GM11168 (cell line): ENCODE measurements around the gene MGLL.
"Not testable (repeated sequence)": the region's sequence is repeated elsewhere in the genome, so short reads cannot be mapped to it uniquely, and the experiment has no call there.

Experiments
- in situ Hi-C: fragments of 300-500 bp; cut with MboI; formaldehyde crosslinking; loops from one replicate; pipeline ENCODE4 v1.12.0; 2022; ENCODE audit warnings: low sequenced_read_pairs; ENCODE audit not compliant: unreplicated experiment

MGLL gene

DNA sequence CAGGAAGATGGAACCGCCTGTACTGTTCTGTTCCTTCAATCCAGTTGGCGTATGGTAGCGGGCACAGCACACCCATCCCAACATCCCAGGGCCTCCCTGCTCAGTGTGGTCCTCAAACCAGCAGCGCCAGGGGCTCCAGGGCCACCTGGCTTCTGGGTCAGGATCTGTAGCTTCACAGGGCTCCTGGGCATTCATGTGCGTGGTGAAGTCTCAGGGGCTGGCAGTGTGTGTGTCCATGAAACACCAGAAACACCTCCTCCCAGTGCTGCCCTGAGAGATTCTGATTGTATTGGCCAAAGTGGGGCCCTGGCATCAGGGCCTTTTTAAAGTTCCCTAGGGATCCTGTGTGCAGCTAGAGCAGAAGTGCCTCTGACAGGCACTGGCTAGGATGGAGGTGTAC lies 107.4 kb downstream of the MGLL start:
- in situ Hi-C loops, result no loop called here

- in situ Hi-C loops, result no loop called here
Observed at GRCh38 chr3:127714125-127714571, 108.2 kb downstream of the MGLL start.

DNA sequence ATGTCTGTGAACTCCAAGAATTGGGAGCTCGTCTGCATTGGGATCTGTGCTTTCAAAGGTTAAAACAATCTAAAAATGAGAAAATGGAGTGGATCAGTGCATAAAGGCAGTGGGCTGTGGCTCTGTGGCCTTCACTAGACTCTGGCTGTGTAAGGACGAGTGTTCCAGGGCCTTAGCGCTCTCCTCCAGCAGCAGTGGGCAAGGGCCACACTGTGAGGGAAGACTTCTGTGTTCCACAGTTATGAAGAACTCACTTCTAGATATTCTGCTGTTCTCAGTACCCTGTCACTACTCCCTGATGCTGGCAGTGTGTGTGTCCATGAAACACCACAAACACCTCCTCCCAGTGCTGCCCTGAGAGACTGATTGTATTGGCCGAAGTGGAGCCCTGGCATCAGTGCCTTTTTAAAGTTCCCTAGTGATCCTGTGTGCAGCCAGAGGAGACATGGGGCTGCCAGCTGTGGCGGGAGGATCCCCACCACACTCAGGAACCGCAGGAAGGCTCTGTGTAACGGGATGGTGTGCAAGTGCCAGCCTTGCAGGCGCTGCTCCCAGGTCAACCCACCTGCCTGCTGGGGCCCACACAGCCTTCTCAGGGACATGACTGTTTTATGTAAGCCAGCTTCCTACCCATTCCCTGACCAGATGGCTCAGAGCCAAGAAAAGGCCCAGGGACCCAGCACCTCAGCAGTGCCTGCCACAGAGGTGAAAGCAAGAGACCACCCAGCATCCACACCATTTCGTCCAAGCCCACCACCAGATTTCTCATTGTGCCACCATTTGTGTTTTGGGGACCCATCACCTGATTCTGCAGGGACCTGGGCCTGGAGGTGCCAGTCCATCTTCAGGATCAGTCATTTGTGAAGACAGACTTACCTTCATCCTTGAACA lies 109.2 kb downstream of the MGLL start:
- in situ Hi-C loops, result no loop called here

DNA sequence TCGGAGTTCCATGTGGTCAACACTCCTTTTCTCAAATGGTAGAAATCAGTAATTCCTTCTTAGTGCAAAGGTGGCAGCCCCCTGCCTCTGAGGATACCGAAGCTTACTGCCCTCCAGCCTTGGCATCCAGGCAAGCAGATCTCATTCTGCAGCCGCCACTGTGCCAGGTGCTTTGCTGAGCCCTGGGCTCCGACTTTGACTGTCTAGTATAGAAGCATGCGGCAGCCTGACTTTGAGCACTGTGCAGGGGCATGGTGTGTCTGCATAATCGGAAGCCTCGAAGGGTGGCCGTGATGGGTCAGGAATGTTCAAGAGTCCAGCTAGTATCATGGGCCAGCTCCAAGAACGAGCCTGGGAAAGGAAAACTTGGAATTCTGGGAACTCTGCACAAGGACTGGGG lies 109.9 kb downstream of the MGLL start:
- in situ Hi-C loops, result no loop called here

DNA sequence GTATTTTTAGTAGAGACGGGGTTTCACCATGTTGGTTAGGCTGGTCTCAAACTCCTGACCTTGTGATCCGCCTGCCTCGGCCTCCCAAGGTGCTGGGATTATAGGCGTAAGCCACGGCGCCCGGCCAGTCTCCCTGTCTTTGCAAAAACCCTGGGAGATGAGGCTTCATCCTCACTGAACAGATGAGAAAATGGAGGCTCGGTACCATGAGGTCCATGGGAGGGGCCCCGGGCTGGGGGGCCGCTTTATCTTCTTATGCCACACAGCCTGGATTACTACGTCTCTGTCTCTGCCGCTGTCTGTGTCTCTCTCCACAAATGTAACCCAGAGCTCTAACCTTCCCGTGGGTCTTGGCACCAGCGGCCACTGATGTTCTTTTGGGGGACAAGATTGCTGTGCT lies 110.4 kb downstream of the MGLL start:
- in situ Hi-C loops, result no loop called here

- in situ Hi-C loops, result no loop called here
Observed at GRCh38 chr3:127711021-127711695, 111.2 kb downstream of the MGLL start.

DNA sequence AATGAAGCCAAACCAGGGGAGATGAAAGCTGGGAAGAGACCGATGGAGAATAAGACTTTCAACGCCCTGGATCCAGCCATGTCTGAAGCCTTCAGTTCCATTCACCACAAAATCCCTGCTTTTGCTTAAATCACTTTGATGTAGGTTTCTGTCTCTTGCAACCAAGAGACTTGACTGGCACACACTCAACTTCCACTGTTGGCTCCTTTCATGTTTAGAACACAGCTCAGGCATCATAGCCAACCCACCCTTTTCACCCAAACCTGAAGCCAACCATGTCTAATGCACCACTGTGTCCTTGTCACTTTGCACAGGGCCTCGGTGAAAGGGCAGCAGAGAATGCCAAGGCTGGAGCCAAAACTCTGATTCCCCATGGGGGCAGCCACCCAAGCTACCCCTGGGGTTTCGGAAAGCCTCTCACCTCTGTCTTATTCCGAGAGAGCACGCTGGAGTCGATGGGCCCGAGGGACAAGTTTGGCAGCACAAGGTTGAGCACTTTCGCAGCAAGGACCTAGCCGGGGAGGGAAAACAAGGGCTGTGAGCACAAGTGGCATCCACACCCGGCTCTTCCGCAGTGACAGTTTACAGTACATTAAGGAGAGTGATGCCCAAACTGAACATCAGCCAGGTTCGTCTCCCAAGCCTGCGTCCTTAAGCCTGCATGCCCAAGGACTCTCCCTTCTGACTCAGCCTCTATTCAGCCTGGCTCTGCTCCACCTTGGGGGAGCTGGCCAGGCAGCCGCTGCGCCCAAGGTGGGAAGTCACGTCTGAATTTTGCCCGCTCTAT lies 112.0 kb downstream of the MGLL start:
- in situ Hi-C loops, result no loop called here

- in situ Hi-C loops, result no loop called here
Observed at GRCh38 chr3:127709320-127710060, 112.8 kb downstream of the MGLL start.

DNA sequence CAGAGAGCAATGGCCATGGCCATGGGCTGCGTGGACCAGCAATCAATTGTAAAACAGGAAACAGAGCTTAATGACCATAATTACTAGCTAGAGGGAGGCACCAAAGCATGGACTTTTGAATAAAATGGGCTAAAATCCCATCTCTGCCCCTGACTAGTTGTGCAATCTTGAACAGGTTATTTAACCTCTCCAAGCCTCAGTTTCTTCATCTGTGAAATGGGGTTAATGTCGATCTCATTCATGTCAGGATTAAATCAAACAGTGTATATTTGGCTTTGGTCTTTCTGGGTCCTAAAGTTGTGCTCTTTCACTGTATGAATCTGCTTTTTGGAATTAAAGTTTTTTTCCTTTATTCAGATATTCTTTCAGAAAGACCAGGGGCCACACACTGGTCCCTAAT lies 113.5 kb downstream of the MGLL start:
- in situ Hi-C loops, result no loop called here

- in situ Hi-C loops, result no loop called here
Observed at GRCh38 chr3:127707851-127708411, 114.4 kb downstream of the MGLL start.

DNA sequence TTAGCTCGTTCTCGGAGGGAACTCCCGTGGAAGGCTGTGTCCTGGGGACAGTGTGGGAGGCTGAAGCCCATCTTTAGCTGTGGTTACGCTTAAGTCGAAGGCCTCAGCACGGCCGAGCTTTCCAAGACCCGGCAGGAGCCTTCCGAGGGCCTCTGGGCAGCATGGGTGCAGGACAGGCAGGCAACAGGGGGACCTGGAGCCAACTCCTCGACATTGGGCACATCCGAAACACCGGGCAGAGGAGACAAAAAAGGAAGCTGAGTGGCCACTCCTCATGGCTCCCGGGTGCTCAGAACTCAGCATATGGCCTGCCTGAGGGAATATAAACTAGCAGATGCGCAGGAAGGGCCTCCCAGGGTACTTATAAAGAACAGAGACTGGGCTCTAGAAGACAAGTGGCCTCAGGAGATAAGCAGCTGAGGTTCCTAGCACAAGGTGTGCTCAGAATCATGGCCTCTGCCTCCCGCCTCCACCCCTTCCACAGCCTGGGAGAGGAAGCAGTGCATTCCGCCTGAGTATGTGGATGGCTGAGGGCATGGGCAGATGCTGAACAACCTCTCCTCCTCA lies 115.4 kb downstream of the MGLL start:
- in situ Hi-C loops, result no loop called here

DNA sequence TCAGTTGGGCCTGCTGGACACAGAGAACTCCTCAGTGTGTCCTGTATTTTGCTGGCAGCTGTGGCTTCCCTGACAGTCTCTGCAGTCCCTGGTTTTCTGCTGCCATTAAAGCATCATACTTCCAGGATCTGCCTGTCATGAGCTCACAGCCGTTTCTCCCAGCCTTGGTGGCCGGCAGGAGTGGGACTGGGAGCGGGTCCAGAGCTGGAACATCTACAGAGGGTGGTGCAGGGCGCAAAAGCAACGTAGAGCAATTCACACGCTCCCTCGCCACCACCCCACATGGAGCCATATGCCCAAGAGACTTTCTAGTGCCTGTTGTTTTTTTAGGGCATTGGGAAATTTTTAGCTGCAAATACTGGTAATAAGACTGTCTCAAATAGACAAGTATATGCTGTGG lies 116.0 kb downstream of the MGLL start:
- in situ Hi-C loops, result no loop called here

GRCh38 chr3:127704840-127705239 lies 117.5 kb downstream of the MGLL start:
- in situ Hi-C loops, result not testable (repeated sequence)

GRCh38 chr3:127702151-127702578 lies 120.2 kb downstream of the MGLL start:
- in situ Hi-C loops, result no loop called here

DNA sequence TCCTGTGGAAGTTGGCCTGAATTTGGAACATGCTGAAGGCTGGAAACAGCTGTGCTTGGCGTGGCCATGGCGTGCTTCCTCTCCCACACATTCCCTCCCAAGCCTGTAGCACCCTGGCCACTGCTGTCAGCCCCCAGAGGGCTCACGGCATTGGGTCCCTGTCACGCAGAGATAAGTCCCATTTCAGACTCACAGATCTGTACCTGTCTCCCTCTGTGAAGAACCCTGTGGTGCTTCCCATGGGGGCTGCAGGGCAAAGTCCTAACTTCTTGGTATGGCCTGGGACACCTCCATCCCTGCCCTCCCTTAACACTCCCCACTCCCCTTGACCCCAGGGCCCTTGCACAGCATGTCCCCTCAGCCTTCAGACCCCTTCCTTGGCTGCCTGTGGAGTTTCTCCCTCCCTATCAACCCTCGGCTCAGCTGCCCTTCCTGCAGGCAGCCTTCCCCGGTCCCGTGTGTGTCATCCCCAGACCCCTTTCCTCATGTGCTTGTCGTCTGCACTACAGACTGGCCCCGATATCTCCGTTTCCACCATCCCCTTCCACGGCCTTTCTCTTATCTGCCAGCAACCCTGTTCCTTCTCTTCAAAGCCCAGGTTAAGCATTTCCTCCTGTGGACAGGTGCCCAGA lies 120.9 kb downstream of the MGLL start:
- in situ Hi-C loops, result no loop called here

DNA sequence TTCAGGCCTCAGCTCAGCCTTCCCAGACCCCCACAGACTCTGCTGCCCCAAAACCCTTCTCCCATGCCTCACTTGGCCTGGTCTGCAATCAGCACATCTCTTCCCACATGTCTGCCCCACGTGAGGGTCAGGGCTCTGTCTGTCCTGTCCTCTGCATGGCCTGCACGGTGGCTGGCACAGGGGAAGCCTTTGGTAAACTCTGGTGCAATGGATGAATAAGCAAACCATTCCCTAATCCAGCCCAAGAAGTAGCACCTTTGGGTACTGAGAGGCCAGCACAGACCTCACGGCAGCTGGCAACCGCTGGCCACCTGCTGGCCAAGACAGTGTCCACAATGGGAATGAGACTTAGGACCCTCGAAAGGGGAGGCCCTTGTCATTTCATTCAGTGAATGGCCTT lies 121.9 kb downstream of the MGLL start:
- in situ Hi-C loops, result no loop called here

- in situ Hi-C loops, result no loop called here
Observed at GRCh38 chr3:127699416-127700300, 122.7 kb downstream of the MGLL start.
